Fibroblast of gingiva (primary cell): Measurements from ENCODE around the gene KRTAP4-3.
"Not testable (repeated sequence)": the region's sequence is repeated elsewhere in the genome, so short reads cannot be mapped to it uniquely, and the experiment has no call there.

Experiments used
- DNase-seq: peaks from one replicate; pipeline ENCODE4 v3.0.0-alpha.2; 2011; ENCODE audit warnings: low read depth

The KRTAP4-3 gene

DNA sequence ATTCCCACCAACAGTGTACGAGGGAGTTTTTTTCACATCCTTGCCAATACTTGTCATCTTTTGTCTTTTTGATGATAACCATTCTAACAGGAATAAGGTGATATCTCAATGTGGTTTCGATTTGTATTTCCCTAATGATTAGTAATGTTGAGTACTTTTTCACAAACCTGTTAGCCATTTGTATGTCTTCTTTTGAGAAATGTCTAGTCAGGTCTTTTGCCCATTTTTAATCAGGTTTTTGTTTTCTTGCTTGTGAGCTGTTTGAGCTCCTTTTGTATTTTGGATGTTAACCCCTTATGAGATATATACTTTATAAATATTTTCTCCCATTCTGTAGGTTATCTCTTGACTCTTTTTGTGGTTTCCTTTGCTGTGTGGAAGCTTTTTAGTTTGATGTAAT lies 16.5 kb downstream of the KRTAP4-3 start:
- DNase-seq: no peak

GRCh38 chr17:41150026-41150425 lies 18.0 kb downstream of the KRTAP4-3 start:
- DNase-seq: no peak

DNA sequence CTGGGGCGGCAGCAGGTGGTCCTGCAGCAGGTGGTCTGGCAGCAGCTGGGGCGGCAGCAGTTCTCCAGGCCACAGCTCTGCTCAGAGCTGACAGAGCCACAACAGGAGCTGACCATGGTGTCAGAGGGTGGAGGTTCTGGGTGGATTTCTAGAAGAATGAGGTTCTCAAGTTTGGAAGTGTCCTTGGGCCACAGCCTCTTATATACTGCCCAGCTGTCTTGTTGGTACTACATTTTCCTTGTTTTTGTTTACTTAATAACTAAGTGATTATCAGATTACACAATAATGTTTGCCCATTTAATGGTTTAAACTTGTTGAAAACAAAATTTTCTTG lies 18.4 kb downstream of the KRTAP4-3 start, which contains the start of gene KRTAP4-5:
KRTAP4-5 (minus strand) TSS at position 174 of the 334 bp plus-strand sequence; CDS start at position 116, 58 bp downstream.
- DNase-seq: no peak

DNA sequence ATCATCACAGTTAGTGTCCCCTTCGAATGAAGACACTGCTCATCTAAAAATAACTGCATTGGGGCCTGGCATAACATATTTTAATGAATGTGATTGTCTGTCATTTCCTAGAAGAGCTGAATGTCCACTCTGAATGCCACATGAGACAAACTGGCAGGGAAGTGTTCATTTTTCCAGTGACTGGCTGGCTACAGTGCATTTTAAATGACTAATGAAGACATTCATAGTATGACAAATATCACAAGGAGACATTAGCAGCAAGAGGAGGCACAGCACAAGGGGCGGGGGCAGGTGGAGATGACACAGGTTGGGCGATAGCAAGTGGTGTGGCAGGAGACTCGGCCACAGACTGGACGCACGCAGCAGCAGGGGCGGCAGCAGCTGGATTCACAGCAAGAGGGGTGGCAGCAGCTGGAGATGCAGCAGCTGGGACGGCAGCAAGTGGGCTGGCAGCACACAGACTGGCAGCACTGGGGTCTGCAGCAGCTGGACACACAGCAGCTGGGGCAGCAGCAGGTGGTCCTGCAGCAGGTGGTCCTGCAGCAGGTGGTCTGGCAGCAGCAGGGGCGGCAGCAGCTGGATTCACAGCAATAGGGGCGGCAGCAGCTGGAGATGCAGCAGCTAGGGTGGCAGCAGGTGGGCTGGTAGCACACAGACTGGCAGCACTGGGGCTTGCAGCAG lies 18.9 kb downstream of the KRTAP4-3 start:
- DNase-seq: not testable (repeated sequence)

DNA sequence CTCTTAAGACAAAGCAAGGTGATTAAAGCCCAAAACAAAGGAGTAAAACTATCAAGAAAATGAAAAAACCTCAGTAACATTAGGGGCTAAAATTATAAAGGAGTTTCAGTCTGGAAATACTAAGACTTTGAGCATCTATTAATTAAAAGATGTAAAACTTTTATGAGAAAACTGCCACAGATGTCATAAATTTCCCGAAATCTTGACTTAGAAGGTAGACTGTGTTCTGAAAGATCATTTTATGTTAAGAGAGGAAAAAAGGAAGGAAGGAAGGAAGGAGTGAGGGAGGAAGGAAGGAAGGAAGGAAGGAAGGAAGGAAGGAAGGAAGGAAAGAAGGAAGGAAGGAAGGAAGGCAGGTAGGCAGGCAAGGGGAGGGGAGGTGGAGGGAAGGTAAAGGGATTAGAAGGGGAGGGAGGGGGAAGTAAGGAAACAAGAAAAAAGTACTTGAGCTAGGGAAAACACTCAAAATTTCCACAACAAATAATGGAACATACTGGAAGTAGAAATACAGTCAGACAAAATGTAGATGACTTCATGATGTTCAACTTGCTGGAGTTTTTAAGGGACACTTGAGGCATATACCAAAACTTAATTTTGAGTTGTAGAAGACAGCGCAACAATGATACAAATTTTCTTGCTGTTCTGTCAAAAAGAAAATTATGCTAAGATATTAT lies 20.4 kb downstream of the KRTAP4-3 start:
- DNase-seq: no peak

- DNase-seq: no peak
Measured at GRCh38 chr17:41145261-41145660, 22.8 kb downstream of the KRTAP4-3 start.

DNA sequence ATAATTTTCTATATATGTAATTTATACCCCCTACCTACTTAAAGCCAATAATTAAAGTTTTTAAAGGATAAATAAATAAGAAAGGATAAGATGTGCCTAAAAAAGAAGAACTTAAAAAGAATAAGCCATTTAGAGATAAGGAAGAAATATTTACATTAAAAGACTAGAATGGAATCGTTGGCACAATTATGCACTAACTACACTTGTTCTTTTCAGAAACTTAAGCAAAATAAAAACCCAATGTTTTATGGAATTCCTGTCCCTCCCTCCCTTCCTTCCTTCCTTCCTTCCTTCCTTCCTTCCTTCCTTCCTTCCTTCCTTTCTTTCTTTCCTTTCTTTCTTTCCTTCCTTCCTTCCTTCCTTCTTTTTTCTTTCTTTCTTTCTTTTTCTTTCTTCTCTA lies 23.2 kb downstream of the KRTAP4-3 start:
- no peak for DNase-seq

- DNase-seq: no peak
Measured at GRCh38 chr17:41141361-41141760, 26.7 kb downstream of the KRTAP4-3 start.

- peak; percentile 17 for DNase-seq
Measured at GRCh38 chr17:41140360-41141131, 27.5 kb downstream of the KRTAP4-3 start, which contains the start of gene KRTAP4-6. Gene KRTAP4-6, minus strand, starts transcription at chr17:41140544. Its CDS starts 57 bp downstream, at chr17:41140487.

DNA sequence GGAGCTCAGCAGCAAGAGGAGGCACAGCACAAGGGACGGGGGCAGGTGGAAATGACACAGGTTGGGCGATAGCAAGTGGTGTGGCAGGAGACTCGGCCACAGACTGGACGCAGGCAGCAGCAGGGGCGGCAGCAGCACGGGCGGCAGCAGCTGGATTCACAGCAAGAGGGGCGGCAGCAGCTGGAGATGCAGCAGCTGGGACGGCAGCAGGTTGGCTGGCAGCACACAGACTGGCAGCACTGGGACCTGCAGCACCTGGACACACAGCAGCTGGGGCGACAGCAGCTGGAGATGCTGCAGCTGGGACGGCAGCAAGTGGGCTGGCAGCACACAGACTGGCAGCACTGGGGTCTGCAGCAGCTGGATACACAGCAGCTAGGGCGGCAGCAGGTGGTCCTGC lies 28.2 kb downstream of the KRTAP4-3 start:
- not testable (repeated sequence) for DNase-seq

- no peak for DNase-seq
Measured at GRCh38 chr17:41133880-41134735, 33.9 kb downstream of the KRTAP4-3 start.

- no peak for DNase-seq
Measured at GRCh38 chr17:41131979-41132378, 36.0 kb downstream of the KRTAP4-3 start.

GRCh38 chr17:41127371-41127770 lies 40.6 kb downstream of the KRTAP4-3 start:
- DNase-seq: no peak

GRCh38 chr17:41126412-41126811 lies 41.6 kb downstream of the KRTAP4-3 start:
- DNase-seq: no peak

GRCh38 chr17:41125064-41125463 lies 43.0 kb downstream of the KRTAP4-3 start:
- no peak for DNase-seq

- not testable (repeated sequence) for DNase-seq
Measured at GRCh38 chr17:41123991-41124371, 44.0 kb downstream of the KRTAP4-3 start, which contains the start of gene KRTAP4-12. Gene KRTAP4-12, minus strand, starts transcription at chr17:41124182. Its CDS starts 60 bp downstream, at chr17:41124122.

DNA sequence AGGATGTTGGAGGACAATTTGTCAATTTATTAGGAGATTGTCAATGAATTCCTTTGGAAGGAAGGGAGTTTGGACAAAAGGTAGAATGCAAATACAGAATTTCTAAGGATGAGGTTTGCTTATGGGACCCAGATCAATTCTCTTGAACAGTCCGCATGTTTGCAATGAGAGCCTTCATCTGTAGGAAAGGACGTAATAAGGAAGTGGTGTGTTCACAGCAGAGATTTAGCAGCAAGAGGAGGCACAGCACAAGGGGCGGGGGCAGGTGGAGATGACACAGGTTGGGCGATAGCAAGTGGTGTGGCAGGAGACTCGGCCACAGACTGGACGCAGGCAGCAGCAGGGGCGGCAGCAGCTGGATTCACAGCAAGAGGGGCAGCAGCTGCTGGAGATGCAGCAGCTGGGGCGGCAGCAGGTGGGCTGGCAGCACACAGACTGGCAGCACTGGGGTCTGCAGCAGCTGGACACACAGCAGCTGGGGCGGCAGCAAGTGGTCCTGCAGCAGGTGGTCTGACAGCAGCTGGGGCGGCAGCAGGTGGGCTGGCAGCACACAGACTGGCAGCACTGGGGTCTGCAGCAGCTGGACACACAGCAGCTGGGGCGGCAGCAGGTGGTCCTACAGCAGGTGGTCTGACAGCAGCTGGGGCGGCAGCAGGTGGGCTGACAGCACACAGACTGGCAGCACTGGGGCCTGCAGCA lies 44.6 kb downstream of the KRTAP4-3 start:
- not testable (repeated sequence) for DNase-seq

- DNase-seq: no peak
Measured at GRCh38 chr17:41121742-41122141, 46.3 kb downstream of the KRTAP4-3 start.

DNA sequence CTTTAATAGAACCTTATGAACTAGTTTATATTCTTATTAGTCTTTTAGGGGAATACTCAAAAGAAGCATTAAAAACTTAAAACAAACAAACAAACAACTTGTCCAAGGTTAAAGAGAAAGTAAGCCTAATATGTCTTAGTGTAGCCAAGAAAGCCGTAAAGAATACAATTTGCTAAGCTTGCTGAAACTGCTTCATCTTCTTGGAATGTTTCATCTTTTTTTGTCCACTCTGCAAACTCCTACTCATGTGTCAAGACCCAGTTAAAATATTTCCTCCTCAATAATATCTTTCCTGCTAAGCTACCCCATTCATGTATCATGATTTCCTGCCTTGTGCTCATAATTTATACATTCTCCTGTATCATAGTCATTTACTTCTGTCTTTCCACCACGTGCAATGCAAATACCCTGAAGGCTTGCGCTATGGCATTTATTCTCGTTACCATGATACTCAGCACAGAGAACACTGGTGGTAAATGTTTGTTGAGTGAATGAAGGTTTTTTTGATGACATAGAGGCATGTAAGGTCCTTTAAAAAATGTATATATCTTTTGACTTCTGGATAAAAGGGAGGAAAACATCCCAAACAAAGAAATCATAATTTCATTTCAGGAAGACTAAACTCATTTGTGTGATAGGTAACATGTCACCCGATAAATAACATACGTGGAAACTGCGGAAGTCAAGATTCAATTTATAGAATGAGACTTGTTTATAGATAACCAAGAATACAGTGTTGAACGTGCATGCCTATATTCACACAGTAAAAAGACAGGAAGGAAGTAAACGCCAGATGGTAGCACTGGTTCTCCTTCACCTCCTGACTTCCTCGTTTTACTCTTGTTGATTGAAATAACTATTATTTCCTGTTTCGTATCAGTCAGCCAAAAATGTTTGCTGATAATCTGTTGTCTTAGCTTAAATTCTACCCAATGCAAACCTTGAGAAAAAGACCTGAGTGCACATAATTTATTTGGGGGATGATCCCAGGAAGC lies 48.0 kb downstream of the KRTAP4-3 start:
- DNase-seq: not testable (repeated sequence)

GRCh38 chr17:41118721-41119120 lies 49.3 kb downstream of the KRTAP4-3 start:
- DNase-seq: no peak
